GM12878 (cell line): ENCODE results near the gene MRPL37. TPM values are rescaled to one million over a fixed set of nuclear protein-coding genes. Genes with fewer than 3 reads are reported as not detected.
"Not testable (repeated sequence)": the region's sequence is repeated elsewhere in the genome, so short reads cannot be mapped to it uniquely, and the experiment has no call there.

ENCODE experiments used
- ATAC-seq: fragments of 200-7000 bp; cut with Tn5 transposase; 3 replicates; pipeline ENCODE4 v1.9.1; 2020; ENCODE audit warnings: mild to moderate bottlenecking, moderate library complexity
- BruUV-seq: library from RNA; stranded (reverse); fragments of 400-500 nt; replicated peaks from 2 replicates; lab custom pipeline; 2021; lab: Mats Ljungman, UMichigan
- CTCF ChIA-PET: fragments of 300-600 bp; sonication (Branson Sonifier 250); formaldehyde crosslinking; extraction: SDS; loops from one replicate; lab custom pipeline; 2021; ENCODE audit warnings: inconsistent platforms; lab: Yijun Ruan, JAX
- POLR2A ChIA-PET: fragments of 350-600 bp; formaldehyde crosslinking; extraction: SDS; loops from one replicate; lab custom pipeline; 2021; ENCODE audit warnings: inconsistent platforms; lab: Charles Lee
- RAD21 ChIA-PET: fragments of 300-600 bp; sonication (Branson Sonifier 250); formaldehyde crosslinking; loops from one replicate; lab custom pipeline; 2023; ENCODE audit warnings: antibody characterized with exemption; ENCODE audit not compliant: unreplicated experiment; lab: Charles Lee
- SMC1A ChIA-PET: fragments of 300-600 bp; sonication (Branson Sonifier 250); formaldehyde crosslinking; loops from one replicate; lab custom pipeline; 2023; ENCODE audit not compliant: unreplicated experiment, uncharacterized antibody; lab: Charles Lee
- DNase-seq: peaks from one replicate; pipeline ENCODE4 v3.0.0-alpha.2; 2011; ENCODE audit warnings: low read depth, low spot score
- FAIRE-seq: peaks from 3 replicates; lab custom pipeline; 2011; peaks lifted over from hg19 to GRCh38; lab: Jason Lieb, UNC
- H2AFZ ChIP-seq: 2 replicates; pipeline ENCODE4 v1.6.0; 2011; ENCODE audit warnings: low read depth, low read length, control low read depth; ENCODE audit not compliant: control insufficient read depth
- H3K27ac ChIP-seq: 2 replicates; pipeline ENCODE4 v1.5.1; 2011; ENCODE audit warnings: control low read depth; ENCODE audit not compliant: control insufficient read depth, insufficient read depth
- H3K27me3 ChIP-seq, 2 experiments: replicated peaks in 1 of 2; 2 replicates each; pipeline versions ENCODE4 v1.6.0 to v1.6.1; 2011; ENCODE audit warnings: low read length in 1 of 2; ENCODE audit not compliant: control insufficient read depth in 2 of 2, insufficient read depth in 2 of 2
- H3K36me3 ChIP-seq, 2 experiments: 2 replicates each; pipeline ENCODE4 v1.5.1; 2011; ENCODE audit warnings: low read length in 1 of 2; ENCODE audit not compliant: control insufficient read depth in 2 of 2, insufficient read depth in 2 of 2
- H3K4me1 ChIP-seq: 2 replicates; pipeline ENCODE4 v1.6.1; 2011; ENCODE audit warnings: mild to moderate bottlenecking, low read length, moderate library complexity, mixed read lengths; ENCODE audit not compliant: control insufficient read depth, insufficient read depth
- H3K4me2 ChIP-seq: 2 replicates; pipeline ENCODE4 v1.6.0; 2011; ENCODE audit warnings: control low read depth; ENCODE audit not compliant: control insufficient read depth, insufficient read depth
- H3K4me3 ChIP-seq: fragments of 200-600 bp; sonication (generic); 2 replicates; pipeline ENCODE4 v1.5.1; 2016
- H3K79me2 ChIP-seq: 2 replicates; pipeline ENCODE4 v1.6.0; 2011; ENCODE audit warnings: low read length; ENCODE audit not compliant: control insufficient read depth, insufficient read depth
- H3K9ac ChIP-seq: 2 replicates; pipeline ENCODE4 v1.8.0; 2011; ENCODE audit warnings: low read length, control low read depth, mixed read lengths; ENCODE audit not compliant: control insufficient read depth, insufficient read depth
- H3K9me3 ChIP-seq: replicated peaks from 3 replicates; pipeline ENCODE4 v1.5.1; 2011; ENCODE audit warnings: mild to moderate bottlenecking, low read length; ENCODE audit not compliant: control insufficient read depth, insufficient read depth
- H4K20me1 ChIP-seq: 2 replicates; pipeline ENCODE4 v1.6.0; 2011; ENCODE audit not compliant: control insufficient read depth, insufficient read depth
- BACH1 ChIP-seq: fragments of 450-650 bp; IDR thresholded peaks from 2 replicates; pipeline ENCODE4 v1.6.1; 2017; ENCODE audit warnings: mild to moderate bottlenecking, borderline replicate concordance
- CREM ChIP-seq: IDR thresholded peaks from 2 replicates; pipeline ENCODE4 v1.6.1; 2014; ENCODE audit warnings: antibody characterized with exemption, low read depth
- FOXK2 ChIP-seq: fragments of 450-650 bp; IDR thresholded peaks from 2 replicates; pipeline ENCODE4 v1.6.1; 2017; ENCODE audit warnings: mild to moderate bottlenecking, moderate library complexity
- HDAC6 ChIP-seq: fragments of 200-600 bp; sonication (generic); IDR thresholded peaks from one replicate; pipeline ENCODE4 v1.8.0; 2017; ENCODE audit warnings: antibody characterized with exemption; ENCODE audit not compliant: unreplicated experiment
- IKZF2 ChIP-seq, 2 experiments: fragments of 450-650 bp; IDR thresholded peaks; 2 replicates each; pipeline ENCODE4 v1.6.1; 2017; ENCODE audit warnings: mild to moderate bottlenecking in 2 of 2, moderate library complexity in 2 of 2
- MTA2 ChIP-seq: fragments of 450-650 bp; IDR thresholded peaks from 2 replicates; pipeline ENCODE4 v1.6.1; 2016; ENCODE audit warnings: low read depth, mild to moderate bottlenecking, moderate library complexity
- MTA3 ChIP-seq: IDR thresholded peaks from 2 replicates; pipeline ENCODE4 v1.6.1; 2012; ENCODE audit warnings: low read length, inconsistent platforms, borderline replicate concordance
- PAX8 ChIP-seq: fragments of 450-650 bp; IDR thresholded peaks from 2 replicates; pipeline ENCODE4 v1.6.1; 2017; ENCODE audit warnings: mild to moderate bottlenecking, moderate library complexity
- POLR2AphosphoS5 ChIP-seq: IDR thresholded peaks from 2 replicates; pipeline ENCODE4 v1.6.1; 2011; ENCODE audit warnings: mild to moderate bottlenecking, low read length, inconsistent platforms
- POU2F2 ChIP-seq: IDR thresholded peaks from 3 replicates; pipeline ENCODE4 v1.6.1; 2011; ENCODE audit warnings: low read depth, mild to moderate bottlenecking, low read length, borderline replicate concordance
- RUNX3 ChIP-seq: IDR thresholded peaks from 2 replicates; pipeline ENCODE4 v1.6.1; 2012; ENCODE audit warnings: low read length, inconsistent platforms
- SIN3A ChIP-seq: IDR thresholded peaks from 2 replicates; pipeline ENCODE4 v1.6.1; 2012; ENCODE audit warnings: low read depth, low read length, improper control_type of control experiment
- TCF12 ChIP-seq: IDR thresholded peaks from 2 replicates; pipeline ENCODE4 v1.6.1; 2011; ENCODE audit warnings: low read depth, mild to moderate bottlenecking, low read length
- YY1 ChIP-seq: IDR thresholded peaks from 2 replicates; pipeline ENCODE4 v1.6.1; 2011; ENCODE audit warnings: low read depth, mild to moderate bottlenecking, low read length
- ZNF384 ChIP-seq: IDR thresholded peaks from 2 replicates; pipeline ENCODE4 v1.6.1; 2012; ENCODE audit warnings: low read depth, mild to moderate bottlenecking, low read length, improper control_type of control experiment, borderline replicate concordance
- WGBS: methylation state at CpG from one replicate; pipeline ENCODE4 v1.1.6; 2016; ENCODE audit warnings: low lambda C conversion rate; ENCODE audit not compliant: insufficient replicate concordance, insufficient coverage; ENCODE audit errors: missing lambda C conversion rate; 5-methylcytosine and 5-hydroxymethylcytosine counted together
- in situ Hi-C: fragments of 300-500 bp; cut with MboI; formaldehyde crosslinking; loops from 9 replicates; pipeline ENCODE4 v1.14.3; 2018; ENCODE audit warnings: mixed read lengths
- intact Hi-C: fragments of 100-400 bp; cut with micrococcal nuclease; formaldehyde crosslinking; loops from one replicate; pipeline ENCODE4 v1.14.2; 2022; ENCODE audit not compliant: unreplicated experiment
- polyA plus RNA-seq, 11 experiments: library from polyadenylated mRNA; depleted of rRNA in 4 of 11; unstranded in 6 of 11; stranded (reverse) in 5 of 11; fragments of >200 nt; fragmentation: Nextera tagmentation in 4 of 11; fragmentation: Illumina TruSeq in 1 of 11; extraction: Ambion mirVana in 4 of 11; extraction: Trizol in 1 of 11; gene quantifications; 1 replicate in 1 of 11; 2 replicates in 10 of 11; pipeline versions ENCODE4 v1.2.1 to v1.2.3, GENCODE V29; 2011 to 2016; ENCODE audit warnings: inconsistent platforms in 2 of 11, missing spikeins in 2 of 11, low read depth in 1 of 11
- total RNA-seq, 4 experiments: library from RNA; depleted of rRNA in 3 of 4; stranded (reverse); fragments of >200 nt in 3 of 4; fragmentation: Illumina TruSeq in 1 of 4; extraction: Trizol in 1 of 4; gene quantifications; 2 replicates each; pipeline versions ENCODE4 v1.2.1 to v1.2.3, GENCODE V29; 2013 to 2021
- TF ChIP-seq, protein P1 (sequence below): IDR thresholded peaks from 2 replicates; pipeline ENCODE4 v1.6.1; 2011; ENCODE audit warnings: borderline replicate concordance, low read depth, mild to moderate bottlenecking, moderate library complexity, low read length; ENCODE audit not compliant: insufficient read depth, poor library complexity, severe bottlenecking
- TF ChIP-seq, protein P2 (sequence below): fragments of 450-650 bp; IDR thresholded peaks from 2 replicates; pipeline ENCODE4 v1.6.1; 2017; ENCODE audit warnings: borderline replicate concordance

MRPL37 gene
- total and polyA plus RNA-seq, 10 of the 15 experiments (the other 5 are each of a cell fraction or from before 2014, with no cell fraction given) = 41.4 to 217 (median 159) TPM

DNA sequence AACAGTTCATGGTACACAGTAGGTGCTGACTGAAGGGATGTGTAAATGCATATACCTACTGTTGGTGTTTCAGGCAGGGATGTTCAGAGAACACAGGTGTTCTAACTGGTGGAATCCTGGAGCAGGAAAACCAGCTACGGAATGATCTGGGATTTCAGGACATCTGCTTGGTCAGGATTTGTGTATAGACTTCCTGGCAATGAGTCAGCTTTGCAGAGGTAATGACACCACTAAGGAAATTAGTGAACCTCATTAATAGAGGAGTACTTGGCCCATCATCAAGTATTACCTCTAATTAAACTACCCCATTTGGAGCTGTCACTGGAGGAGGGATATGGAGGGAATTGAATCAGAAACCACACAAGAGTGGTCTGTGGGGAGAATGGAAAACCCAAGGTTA, 7.3 kb downstream of the MRPL37 start:
- ChIA-PET CTCF (no interaction called here), POLR2A (no interaction called here)

DNA sequence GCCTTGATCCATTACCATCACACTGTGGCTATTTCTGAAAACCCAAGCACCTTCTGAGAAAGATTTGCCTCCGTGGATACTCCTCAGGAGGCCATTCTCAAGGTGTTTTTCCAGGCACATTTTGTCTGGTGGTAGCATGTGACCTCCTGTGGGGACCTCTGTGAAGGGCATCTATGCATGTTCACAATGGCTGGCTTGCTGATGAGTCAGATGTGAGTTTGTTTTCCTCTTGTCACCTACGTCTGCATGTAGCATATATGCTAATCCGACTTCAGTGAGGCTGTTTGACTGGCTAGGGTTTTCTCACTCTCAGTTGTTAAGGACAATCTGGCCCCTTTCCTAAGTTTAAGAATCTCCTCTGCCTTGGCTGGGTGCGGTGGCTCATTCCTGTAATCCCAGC, 7.9 kb downstream of the MRPL37 start:
- H3K4me3 ChIP-seq, RAD21 ChIA-PET, intact Hi-C loops, H3K9ac ChIP-seq, BruUV-seq, ATAC-seq, CTCF ChIA-PET, DNase-seq, H2AFZ ChIP-seq, H4K20me1 ChIP-seq, H3K9me3 ChIP-seq, H3K79me2 ChIP-seq, in situ Hi-C loops, H3K4me1 ChIP-seq, SMC1A ChIA-PET, H3K4me2 ChIP-seq, H3K27ac ChIP-seq, H3K27me3 ChIP-seq, POLR2A ChIA-PET: not testable (repeated sequence)
- FAIRE-seq = peak; percentile 41
- H3K36me3 ChIP-seq = peaks cover 14 to 31% of the 10 kb centered on the region in 2 experiments
- 67% methylated on average over 4 of the region's 4 CpGs for WGBS

More for the DNA sequence above, 7.3 kb downstream of the MRPL37 start:
- in situ Hi-C loops = no loop called here
- no peak for DNase-seq
- Histone ChIP-seq H4K20me1 (no peaks in the 10 kb centered on the region), H3K4me1 (no peaks in the 10 kb centered on the region), H3K9me3 (no peaks in the 10 kb centered on the region), H3K27ac (no peak overlapping the region), H3K4me3 (no peak overlapping the region), H3K36me3 (peaks cover 10 to 31% of the 10 kb centered on the region in 2 experiments), H3K4me2 (no peak overlapping the region), H3K9ac (no peak overlapping the region), H3K27me3 (no peaks in the 10 kb centered on the region), H3K79me2 (peaks cover 9% of the 10 kb centered on the region)
- BruUV-seq = no TSS peak
- intact Hi-C loops = no loop called here
- SMC1A ChIA-PET = no interaction called here
- FAIRE-seq = no peak
- TF ChIP-seq ZNF384 (no peak), MTA2 (no peak), SIN3A (no peak), RUNX3 (no peak), IKZF2 (IDR thresholded peaks at IDR 0.05) (no peak), HDAC6 (no peak), POU2F2 (no peak), MTA3 (no peak), TCF12 (no peak), FOXK2 (no peak), PAX8 (no peak), BACH1 (no peak), YY1 (no peak), POLR2AphosphoS5 (no peak), CREM (no peak)
- TF ChIP-seq, protein P1, sequence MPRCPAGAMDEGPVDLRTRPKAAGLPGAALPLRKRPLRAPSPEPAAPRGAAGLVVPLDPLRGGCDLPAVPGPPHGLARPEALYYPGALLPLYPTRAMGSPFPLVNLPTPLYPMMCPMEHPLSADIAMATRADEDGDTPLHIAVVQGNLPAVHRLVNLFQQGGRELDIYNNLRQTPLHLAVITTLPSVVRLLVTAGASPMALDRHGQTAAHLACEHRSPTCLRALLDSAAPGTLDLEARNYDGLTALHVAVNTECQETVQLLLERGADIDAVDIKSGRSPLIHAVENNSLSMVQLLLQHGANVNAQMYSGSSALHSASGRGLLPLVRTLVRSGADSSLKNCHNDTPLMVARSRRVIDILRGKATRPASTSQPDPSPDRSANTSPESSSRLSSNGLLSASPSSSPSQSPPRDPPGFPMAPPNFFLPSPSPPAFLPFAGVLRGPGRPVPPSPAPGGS = no peak
- TF ChIP-seq, protein P2, sequence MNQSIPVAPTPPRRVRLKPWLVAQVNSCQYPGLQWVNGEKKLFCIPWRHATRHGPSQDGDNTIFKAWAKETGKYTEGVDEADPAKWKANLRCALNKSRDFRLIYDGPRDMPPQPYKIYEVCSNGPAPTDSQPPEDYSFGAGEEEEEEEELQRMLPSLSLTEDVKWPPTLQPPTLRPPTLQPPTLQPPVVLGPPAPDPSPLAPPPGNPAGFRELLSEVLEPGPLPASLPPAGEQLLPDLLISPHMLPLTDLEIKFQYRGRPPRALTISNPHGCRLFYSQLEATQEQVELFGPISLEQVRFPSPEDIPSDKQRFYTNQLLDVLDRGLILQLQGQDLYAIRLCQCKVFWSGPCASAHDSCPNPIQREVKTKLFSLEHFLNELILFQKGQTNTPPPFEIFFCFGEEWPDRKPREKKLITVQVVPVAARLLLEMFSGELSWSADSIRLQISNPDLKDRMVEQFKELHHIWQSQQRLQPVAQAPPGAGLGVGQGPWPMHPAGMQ = no peak
- TF ChIP-seq, all 136 proteins: peak for 0
- RAD21 ChIA-PET = no interaction called here
- no peak for ATAC-seq
- H2AFZ ChIP-seq = no peak overlapping the region
- WGBS = 95% methylated on average over 1 of the region's 1 CpG
